ENCODE measurements around the gene CDK15.
A peak's percentile ranks its signal among the peaks of the same experiment; 100 is the strongest.

Gene CDK15

GRCh38 chr2:201887773-201888425, 81.6 kb downstream of the CDK15 start (continued):
- TF ChIP-seq ZNF362 (tag by site-specific recombination; IDR thresholded peaks at IDR 0.05) (peak; percentile 87), ZNF561 (tag by site-specific recombination; IDR thresholded peaks at IDR 0.05; ENCODE audit: borderline replicate concordance) (no peak), RBAK (tag by site-specific recombination; IDR thresholded peaks at IDR 0.05) (no peak), ZNF155 (tag by site-specific recombination; IDR thresholded peaks at IDR 0.05) (no peak), ZBTB48 (tag by site-specific recombination; IDR thresholded peaks at IDR 0.05) (no peak), ZNF157 (tag by site-specific recombination; IDR thresholded peaks at IDR 0.05) (no peak), ZNF677 (tag by site-specific recombination; IDR thresholded peaks at IDR 0.05) (no peak), ZXDB (tag by site-specific recombination; IDR thresholded peaks at IDR 0.05) (peak; percentile 70), ZNF341 (tag by site-specific recombination; IDR thresholded peaks at IDR 0.05; ENCODE audit: low read depth) (peak; percentile 57), ZNF777 (tag by site-specific recombination; IDR thresholded peaks at IDR 0.05; ENCODE audit: borderline replicate concordance) (no peak), ZSCAN18 (tag by site-specific recombination; IDR thresholded peaks at IDR 0.05) (no peak), ZNF174 (tag by site-specific recombination; IDR thresholded peaks at IDR 0.05) (no peak), ZNF501 (tag by site-specific recombination; IDR thresholded peaks at IDR 0.05) (peak; percentile 50; the same call in 1 of the 2 replicates), ZNF292 (tag by site-specific recombination; IDR thresholded peaks at IDR 0.05; ENCODE audit: borderline replicate concordance, low read depth) (no peak), TRIM28 (IDR thresholded peaks at IDR 0.05; ENCODE audit: borderline replicate concordance, low read length) (peak; percentile 91), ZNF335 (tag by site-specific recombination; conservative IDR thresholded peaks at IDR 0.05) (0 out of 2 replicates have a peak, but pooled peaks have one; percentile 27)

- CTCF ChIA-PET, result interaction anchor here (0.6 to 1.8 kb wide), 6 partner anchors 17 to 641 kb away, joined by 3 to 7 read pairs (median 4); no protein-coding TSS in a partner anchor
- POLR2A ChIA-PET, result interaction anchor here (0.6 to 1.3 kb wide), 2 partner anchors 89 to 108 kb away, joined by 4 to 14 read pairs; partner anchors contain the start of gene ALS2
- no peak overlapping the region for H3K4me3 ChIP-seq (ENCODE audit: low read depth, low read length)
- TF ChIP-seq SP7 (tag by site-specific recombination; IDR thresholded peaks at IDR 0.05), result no peak; the same call in 1 of the 2 replicates
- no peak for TF ChIP-seq ZNF701 (tag by site-specific recombination; IDR thresholded peaks at IDR 0.05)
- TF ChIP-seq ZNF248 (tag by site-specific recombination; IDR thresholded peaks at IDR 0.05), result no peak
- 0 out of 2 replicates have a peak, but pooled peaks have one; percentile 4 for TF ChIP-seq PRDM10 (tag by site-specific recombination; IDR thresholded peaks at IDR 0.05)
- TF ChIP-seq HOXC10 (CRISPR knock-in tag; IDR thresholded peaks at IDR 0.05), result no peak
- TF ChIP-seq ZNF24 (tag by site-specific recombination; IDR thresholded peaks at IDR 0.05), result no peak
- no peak for TF ChIP-seq ZNF221 (tag by site-specific recombination; IDR thresholded peaks at IDR 0.05; ENCODE audit: borderline replicate concordance)
- TF ChIP-seq ZBTB1 (tag by site-specific recombination; IDR thresholded peaks at IDR 0.05), result no peak
- TF ChIP-seq ZBTB20 (tag by site-specific recombination; IDR thresholded peaks at IDR 0.05), result no peak
- no peak for TF ChIP-seq ZNF140 (tag by site-specific recombination; IDR thresholded peaks at IDR 0.05)
- TF ChIP-seq ZEB2 (tag by site-specific recombination; IDR thresholded peaks at IDR 0.05), result no peak
- no peak for TF ChIP-seq ZNF132 (tag by site-specific recombination; IDR thresholded peaks at IDR 0.05; ENCODE audit: borderline replicate concordance)
- TF ChIP-seq RBAK (tag by site-specific recombination; IDR thresholded peaks at IDR 0.05), result no peak
- TF ChIP-seq BCL6B (tag by site-specific recombination; IDR thresholded peaks at IDR 0.05), result no peak
- no peak for TF ChIP-seq ZNF488 (tag by site-specific recombination; IDR thresholded peaks at IDR 0.05)
Observed at GRCh38 chr2:201888426-201888800, 82.1 kb downstream of the CDK15 start.

More at GRCh38 chr2:201888426-201888800, 82.1 kb downstream of the CDK15 start:
- Histone ChIP-seq H3K9me3 (ENCODE audit: control insufficient read depth, insufficient read depth, low read depth, low read length) (no peaks in the 10 kb centered on the region), H3K36me3 (ENCODE audit: control insufficient read depth in 2 of 2, insufficient read depth in 1 of 2, low read length in 2 of 2) (no peaks in the 10 kb centered on the region), H3K27ac (ENCODE audit: extremely low read depth, low read depth, low read length) (peak overlapping the region; percentile 13), H3K4me1 (ENCODE audit: control insufficient read depth, insufficient read depth, low read length) (peaks cover 32% of the 10 kb centered on the region)

Data from HEK293 (cell line).